Karpas-422 (cell line): ENCODE results near the gene PAPOLA. TPM values are rescaled to one million over a fixed set of nuclear protein-coding genes. Genes with fewer than 3 reads are reported as not detected.

ENCODE experiments used
- DNase-seq: peaks from one replicate; pipeline ENCODE4 v3.0.0-alpha.2; 2015
- H2AFZ ChIP-seq: fragments of 200-600 bp; sonication (generic); 2 replicates; pipeline ENCODE4 v1.6.1; 2014; ENCODE audit warnings: antibody characterized with exemption, low read length, mixed read lengths
- H3K27ac ChIP-seq: fragments of 200-600 bp; sonication (generic); 2 replicates; pipeline ENCODE4 v1.5.1; 2014; ENCODE audit warnings: mild to moderate bottlenecking, low read length, moderate library complexity
- H3K27me3 ChIP-seq: fragments of 200-600 bp; sonication (generic); 2 replicates; pipeline ENCODE4 v1.6.1; 2014; ENCODE audit warnings: low read length, mixed read lengths
- H3K36me3 ChIP-seq: fragments of 200-600 bp; sonication (generic); 2 replicates; pipeline ENCODE4 v1.6.1; 2014; ENCODE audit warnings: low read length, mixed read lengths; ENCODE audit not compliant: insufficient read depth
- H3K4me1 ChIP-seq: fragments of 200-600 bp; sonication (generic); 2 replicates; pipeline ENCODE4 v1.6.1; 2014; ENCODE audit warnings: mild to moderate bottlenecking, low read length, mixed read lengths
- H3K4me2 ChIP-seq: fragments of 200-600 bp; sonication (generic); 2 replicates; pipeline ENCODE4 v1.6.1; 2014; ENCODE audit warnings: low read length, low read depth, mild to moderate bottlenecking; ENCODE audit not compliant: poor library complexity, severe bottlenecking
- H3K4me3 ChIP-seq: fragments of 200-600 bp; sonication (generic); 2 replicates; pipeline ENCODE4 v1.5.1; 2014; ENCODE audit warnings: mild to moderate bottlenecking, antibody characterized with exemption, low read length, mixed read lengths
- H3K79me2 ChIP-seq: fragments of 200-600 bp; sonication (generic); 2 replicates; pipeline ENCODE4 v1.6.1; 2014; ENCODE audit warnings: mild to moderate bottlenecking, low read length, mixed read lengths
- H3K9ac ChIP-seq: fragments of 200-600 bp; sonication (generic); 2 replicates; pipeline ENCODE4 v1.6.0; 2014; ENCODE audit warnings: low read length
- H3K9me2 ChIP-seq: fragments of 200-600 bp; sonication (generic), shearing (Covaris generic); replicated peaks from 2 replicates; pipeline ENCODE4 v1.6.0; 2014; ENCODE audit warnings: mild to moderate bottlenecking, low read length, moderate library complexity; ENCODE audit not compliant: insufficient read depth
- H3K9me3 ChIP-seq: fragments of 300-700, 200-600 bp; sonication (generic); 2 replicates; pipeline ENCODE4 v1.6.1; 2014; ENCODE audit warnings: low read length, mixed read lengths
- H4K20me1 ChIP-seq: fragments of 200-600 bp; sonication (generic); 2 replicates; pipeline ENCODE4 v1.6.1; 2014; ENCODE audit warnings: mild to moderate bottlenecking, antibody characterized with exemption, low read length, low read depth; ENCODE audit not compliant: insufficient read depth
- total RNA-seq: library from RNA; depleted of rRNA; stranded (reverse); fragments of >200 nt; shearing (Covaris generic); gene quantifications from 2 replicates; pipeline ENCODE4 v1.2.3, GENCODE V29; 2014; ENCODE audit warnings: low replicate concordance

The PAPOLA gene
- total RNA-seq, 1 experiment from 2014 or later = 313 TPM

DNA sequence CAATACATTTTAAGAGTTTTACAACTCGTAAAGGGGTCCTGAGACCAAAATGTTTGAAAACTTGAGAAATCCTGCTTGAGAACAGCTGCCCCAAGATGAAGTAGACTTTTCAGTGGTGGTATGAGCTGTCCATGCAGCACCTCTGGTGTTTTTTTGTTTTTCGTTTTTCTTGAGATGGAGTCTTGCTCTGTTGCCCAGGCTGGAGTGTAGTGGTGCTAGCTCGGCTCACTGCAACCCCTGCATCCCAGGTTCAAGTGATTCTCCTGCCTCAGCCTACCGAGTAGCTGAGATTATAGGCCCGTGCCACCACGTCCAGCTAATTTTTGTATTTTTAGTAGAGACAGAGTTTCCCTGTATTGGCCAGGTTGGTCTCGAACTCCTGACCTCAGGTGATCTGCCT, 5.5 kb downstream of the PAPOLA start:
- H3K9ac ChIP-seq = no peak overlapping the region
- H3K9me2 ChIP-seq = no peaks in the 10 kb centered on the region
- H3K27ac ChIP-seq = no peak overlapping the region
- no peak overlapping the region for H3K4me2 ChIP-seq
- peaks cover 82% of the 10 kb centered on the region for H3K4me1 ChIP-seq
- peaks cover 100% of the 10 kb centered on the region for H3K79me2 ChIP-seq
- DNase-seq = no peak
- peaks cover 84% of the 10 kb centered on the region for H4K20me1 ChIP-seq
- H3K36me3 ChIP-seq = peaks cover 19% of the 10 kb centered on the region
- no peak overlapping the region for H2AFZ ChIP-seq
- H3K27me3 ChIP-seq = no peaks in the 10 kb centered on the region
- H3K4me3 ChIP-seq = no peak overlapping the region
- no peaks in the 10 kb centered on the region for H3K9me3 ChIP-seq

DNA sequence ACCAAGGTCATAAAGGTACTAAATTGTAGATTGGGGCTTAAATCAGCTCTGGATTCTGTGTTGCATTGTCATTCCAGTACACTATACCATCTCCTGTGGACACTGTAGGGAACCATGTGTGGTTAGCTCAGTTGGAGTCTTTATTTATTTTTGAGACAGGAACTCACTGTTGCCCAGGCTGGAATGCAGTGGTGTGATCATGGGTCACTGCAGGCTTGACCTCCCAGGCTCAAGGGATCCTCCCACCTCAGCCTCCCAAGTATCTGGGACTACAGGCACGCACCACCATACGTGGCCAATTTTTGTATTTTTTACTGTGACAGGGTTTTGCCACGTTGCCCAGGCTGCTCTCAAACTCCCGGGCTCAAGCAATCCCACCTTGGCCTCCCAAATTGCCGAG, 6.7 kb downstream of the PAPOLA start:
- no peak overlapping the region for H3K4me2 ChIP-seq
- H3K27ac ChIP-seq = no peak overlapping the region
- H3K79me2 ChIP-seq = peaks cover 100% of the 10 kb centered on the region
- DNase-seq = no peak
- peaks cover 19% of the 10 kb centered on the region for H3K36me3 ChIP-seq
- no peak overlapping the region for H3K9ac ChIP-seq
- no peaks in the 10 kb centered on the region for H3K9me3 ChIP-seq
- no peaks in the 10 kb centered on the region for H3K9me2 ChIP-seq
- H2AFZ ChIP-seq = no peak overlapping the region
- H3K4me3 ChIP-seq = no peak overlapping the region
- H4K20me1 ChIP-seq = peaks cover 81% of the 10 kb centered on the region
- no peaks in the 10 kb centered on the region for H3K27me3 ChIP-seq
- H3K4me1 ChIP-seq = peaks cover 86% of the 10 kb centered on the region

DNA sequence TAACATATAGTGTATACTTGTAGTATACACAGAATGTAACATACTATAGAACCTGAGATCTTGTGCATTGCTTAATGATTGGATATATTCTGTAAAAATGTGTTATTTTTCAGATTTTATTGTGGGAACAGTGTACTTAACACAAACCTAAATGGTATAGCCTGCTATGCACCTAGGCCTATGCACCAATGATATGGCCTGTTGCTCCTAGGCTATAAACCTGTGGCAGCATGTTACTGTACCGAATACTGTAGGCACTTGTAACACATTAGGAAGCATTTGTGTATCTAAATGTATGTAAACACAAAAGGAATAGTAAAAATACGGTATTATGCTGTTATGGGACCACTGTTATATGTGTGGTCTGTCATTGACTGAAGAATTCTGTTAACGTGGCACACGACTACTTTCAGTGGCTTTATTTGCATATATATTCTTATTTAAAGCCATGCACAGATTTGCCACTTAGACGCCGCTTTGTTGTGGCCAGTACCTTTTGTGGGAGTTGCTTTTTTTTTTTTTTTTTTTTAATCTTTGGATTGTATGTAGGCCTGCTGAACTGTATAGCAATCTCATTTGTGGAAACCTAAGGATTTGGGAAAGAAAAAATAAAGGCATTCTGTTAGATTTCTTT, 7.4 kb downstream of the PAPOLA start:
- H3K9me3 ChIP-seq = no peaks in the 10 kb centered on the region
- H3K36me3 ChIP-seq = peaks cover 17% of the 10 kb centered on the region
- peaks cover 81% of the 10 kb centered on the region for H4K20me1 ChIP-seq
- no peak overlapping the region for H2AFZ ChIP-seq
- peak overlapping the region; percentile 12 for H3K4me2 ChIP-seq
- no peak overlapping the region for H3K4me3 ChIP-seq
- no peaks in the 10 kb centered on the region for H3K27me3 ChIP-seq
- H3K4me1 ChIP-seq = peaks cover 86% of the 10 kb centered on the region
- no peak overlapping the region for H3K9ac ChIP-seq
- H3K79me2 ChIP-seq = peaks cover 100% of the 10 kb centered on the region
- peak; percentile 56 for DNase-seq
- 0 out of 2 replicates have a peak overlapping the region, but pooled peaks have one; percentile 0 for H3K27ac ChIP-seq
- no peaks in the 10 kb centered on the region for H3K9me2 ChIP-seq

DNA sequence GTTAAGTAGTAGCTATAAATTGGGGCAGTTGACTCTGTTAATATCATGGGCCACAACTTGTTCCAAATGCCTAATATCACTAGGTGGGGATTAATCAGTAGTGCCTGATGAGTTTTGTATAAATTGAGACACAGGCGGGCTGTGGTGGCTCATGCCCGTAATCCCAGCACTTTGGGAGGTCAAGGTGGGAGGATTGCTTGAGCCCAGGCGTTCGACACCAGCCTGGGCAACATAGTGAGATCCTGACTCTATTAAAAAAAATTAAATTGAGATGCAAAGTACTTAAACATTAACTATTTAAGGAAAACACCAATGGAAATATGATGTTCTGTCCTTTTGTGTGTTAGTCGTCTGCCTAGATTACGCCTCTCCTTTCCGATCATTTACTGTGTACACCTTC, 9.0 kb downstream of the PAPOLA start:
- Histone ChIP-seq H3K36me3 (peaks cover 8% of the 10 kb centered on the region; the same call in 1 of the 2 replicates), H3K9me3 (no peaks in the 10 kb centered on the region), H3K4me2 (peak overlapping the region; percentile 45), H4K20me1 (peaks cover 79% of the 10 kb centered on the region), H3K4me3 (no peak overlapping the region), H3K9ac (no peak overlapping the region), H3K9me2 (no peaks in the 10 kb centered on the region), H2AFZ (no peak overlapping the region), H3K4me1 (peaks cover 85% of the 10 kb centered on the region), H3K79me2 (peaks cover 100% of the 10 kb centered on the region), H3K27me3 (no peaks in the 10 kb centered on the region), H3K27ac (no peak overlapping the region)
- no peak for DNase-seq

DNA sequence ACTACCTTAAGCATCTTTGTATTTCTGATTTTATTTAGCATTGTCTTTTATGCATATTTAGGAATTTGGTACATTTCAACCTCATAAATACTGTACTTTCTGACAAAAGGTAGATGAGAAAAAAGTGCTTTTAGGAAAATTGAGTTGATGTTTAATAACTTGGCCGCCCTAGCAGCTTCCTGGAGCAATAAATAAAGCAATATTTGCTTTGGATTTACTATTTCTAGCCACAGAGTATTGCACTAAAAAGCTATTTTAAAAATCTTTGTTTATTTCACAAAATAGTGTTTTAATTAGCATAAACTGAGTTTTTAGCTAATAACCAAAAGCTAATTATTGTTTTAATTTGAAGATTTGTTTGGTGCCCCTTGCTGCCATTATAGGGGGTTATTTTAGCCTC, 9.5 kb downstream of the PAPOLA start:
- Histone ChIP-seq H3K9ac (no peak overlapping the region), H3K27ac (0 out of 2 replicates have a peak overlapping the region, but pooled peaks have one; percentile 18), H3K4me2 (peak overlapping the region; percentile 45)

DNA sequence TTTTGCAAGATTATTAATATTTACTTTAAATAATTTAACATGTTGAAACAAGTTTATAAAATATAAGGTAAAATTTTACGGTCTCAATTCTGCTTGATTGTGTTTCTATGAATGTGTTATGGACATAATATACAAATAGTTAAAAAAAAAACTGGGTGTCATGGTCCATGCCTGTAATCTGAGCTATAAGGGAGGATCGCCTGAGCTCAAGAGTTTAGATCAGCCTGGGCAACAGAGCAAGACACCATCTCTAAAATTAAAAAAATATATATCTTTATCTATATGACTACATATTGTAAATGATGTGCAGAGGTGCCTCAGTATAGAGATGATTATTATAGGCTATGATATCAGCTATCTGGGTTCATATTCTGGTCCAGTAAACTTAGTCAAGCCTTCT, 9.9 kb downstream of the PAPOLA start:
- H3K79me2 ChIP-seq = peaks cover 100% of the 10 kb centered on the region
- H3K9me3 ChIP-seq = no peaks in the 10 kb centered on the region
- H3K36me3 ChIP-seq = no peaks in the 10 kb centered on the region
- peak; percentile 65 for DNase-seq
- no peaks in the 10 kb centered on the region for H3K9me2 ChIP-seq
- no peak overlapping the region for H3K9ac ChIP-seq
- H4K20me1 ChIP-seq = peaks cover 79% of the 10 kb centered on the region
- peak overlapping the region; percentile 18 for H3K27ac ChIP-seq
- H2AFZ ChIP-seq = no peak overlapping the region
- H3K27me3 ChIP-seq = no peaks in the 10 kb centered on the region
- peaks cover 77% of the 10 kb centered on the region for H3K4me1 ChIP-seq
- peak overlapping the region; percentile 45 for H3K4me2 ChIP-seq
- H3K4me3 ChIP-seq = no peak overlapping the region

More for the DNA sequence above, 9.5 kb downstream of the PAPOLA start:
- peaks cover 3% of the 10 kb centered on the region; the same call in 1 of the 2 replicates for H3K36me3 ChIP-seq
- no peaks in the 10 kb centered on the region for H3K9me3 ChIP-seq
- no peak overlapping the region for H3K4me3 ChIP-seq
- H3K79me2 ChIP-seq = peaks cover 100% of the 10 kb centered on the region
- H3K27me3 ChIP-seq = no peaks in the 10 kb centered on the region
- no peaks in the 10 kb centered on the region for H3K9me2 ChIP-seq
- H4K20me1 ChIP-seq = peaks cover 78% of the 10 kb centered on the region
- peaks cover 80% of the 10 kb centered on the region for H3K4me1 ChIP-seq
- no peak for DNase-seq
- H2AFZ ChIP-seq = no peak overlapping the region

DNA sequence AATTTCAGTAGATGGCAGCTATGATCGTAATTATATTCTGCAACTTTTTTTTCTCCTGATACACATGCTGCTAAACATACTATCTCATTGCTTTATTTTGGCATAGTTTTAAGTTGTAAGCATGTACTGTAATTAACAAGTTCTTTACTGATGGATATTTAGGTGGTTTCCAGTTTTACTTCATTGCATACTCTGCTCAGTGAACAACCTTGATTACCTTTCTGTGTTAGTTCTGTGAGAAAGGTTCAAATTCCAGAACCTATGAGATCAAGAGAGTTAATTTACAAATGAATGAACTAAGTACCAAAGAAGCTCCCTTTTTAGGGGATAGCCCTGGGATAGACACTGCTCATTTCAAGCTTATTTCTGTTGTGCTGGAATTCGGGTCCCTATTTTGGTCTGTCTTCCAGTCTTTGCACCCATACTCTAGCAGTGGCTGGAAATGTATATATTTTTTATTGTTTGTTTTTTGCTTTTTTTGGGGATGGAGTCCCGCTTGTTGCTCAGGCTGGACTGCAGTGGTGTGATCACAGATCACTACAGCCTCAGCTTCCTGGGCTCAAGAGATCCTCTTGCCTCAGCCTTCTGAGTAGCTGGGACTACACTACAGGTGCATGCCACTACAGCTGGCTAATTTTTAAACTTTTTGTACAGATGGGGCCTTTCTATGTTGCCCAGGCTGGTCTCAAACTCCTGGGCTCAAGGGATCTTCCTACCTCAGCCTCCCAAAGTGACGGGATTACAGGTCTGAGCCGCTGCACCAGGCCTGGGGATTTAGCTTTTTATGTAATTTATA, 10.6 kb downstream of the PAPOLA start:
- H3K4me1 ChIP-seq = peaks cover 77% of the 10 kb centered on the region
- H3K27me3 ChIP-seq = no peaks in the 10 kb centered on the region
- H3K4me2 ChIP-seq = peak overlapping the region; percentile 45
- no peaks in the 10 kb centered on the region for H3K36me3 ChIP-seq
- no peak overlapping the region for H3K9ac ChIP-seq
- no peaks in the 10 kb centered on the region for H3K9me3 ChIP-seq
- no peak overlapping the region for H3K4me3 ChIP-seq
- H3K27ac ChIP-seq = peak overlapping the region; percentile 15
- peaks cover 81% of the 10 kb centered on the region for H4K20me1 ChIP-seq
- no peak overlapping the region for H2AFZ ChIP-seq
- peaks cover 100% of the 10 kb centered on the region for H3K79me2 ChIP-seq
- no peaks in the 10 kb centered on the region for H3K9me2 ChIP-seq
- DNase-seq = no peak

DNA sequence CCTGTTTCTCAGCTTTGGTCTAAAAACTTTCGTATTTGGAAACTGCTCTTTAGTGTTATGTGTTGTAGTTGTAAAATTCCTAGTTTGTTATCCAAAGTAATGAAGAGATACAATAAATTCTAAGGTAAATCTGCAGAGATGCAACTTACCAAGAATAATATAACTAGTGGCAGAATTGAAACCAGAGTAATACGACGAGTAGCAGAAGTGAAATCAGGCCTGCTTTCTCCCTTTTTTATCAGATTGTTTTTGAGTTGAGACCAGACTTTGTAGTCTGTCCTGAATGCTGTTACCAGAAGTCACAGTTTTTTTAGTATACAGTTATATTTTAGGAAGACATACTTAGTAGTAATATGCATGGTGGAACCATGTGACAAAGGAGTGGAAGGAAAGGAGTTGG, 12.5 kb downstream of the PAPOLA start:
- Histone ChIP-seq H3K9me2 (no peaks in the 10 kb centered on the region), H3K4me1 (peaks cover 63% of the 10 kb centered on the region), H3K36me3 (peaks cover 1% of the 10 kb centered on the region; the same call in 1 of the 2 replicates), H3K27me3 (no peaks in the 10 kb centered on the region), H3K9ac (no peak overlapping the region), H2AFZ (no peak overlapping the region), H3K4me2 (peak overlapping the region; percentile 9), H4K20me1 (peaks cover 82% of the 10 kb centered on the region), H3K79me2 (peaks cover 100% of the 10 kb centered on the region), H3K4me3 (no peak overlapping the region), H3K27ac (peak overlapping the region; percentile 6; the same call in 1 of the 2 replicates), H3K9me3 (no peaks in the 10 kb centered on the region)
- DNase-seq = no peak
